SK-N-SH (cell line): ENCODE data around the gene FAM72D.
"Not testable (repeated sequence)": the region's sequence is repeated elsewhere in the genome, so short reads cannot be mapped to it uniquely, and the experiment has no call there.

Experiments used
- REST ChIP-seq: IDR thresholded peaks from 2 replicates; pipeline ENCODE4 v1.6.1; 2012; ENCODE audit warnings: mild to moderate bottlenecking, low read depth, low read length, moderate library complexity
- TF ChIP-seq, protein P1 (sequence below): fragments of 200-600 bp; sonication (generic); IDR thresholded peaks from 2 replicates; pipeline ENCODE4 v1.6.1; 2017; ENCODE audit warnings: antibody characterized with exemption, mild to moderate bottlenecking, moderate library complexity

DNA sequence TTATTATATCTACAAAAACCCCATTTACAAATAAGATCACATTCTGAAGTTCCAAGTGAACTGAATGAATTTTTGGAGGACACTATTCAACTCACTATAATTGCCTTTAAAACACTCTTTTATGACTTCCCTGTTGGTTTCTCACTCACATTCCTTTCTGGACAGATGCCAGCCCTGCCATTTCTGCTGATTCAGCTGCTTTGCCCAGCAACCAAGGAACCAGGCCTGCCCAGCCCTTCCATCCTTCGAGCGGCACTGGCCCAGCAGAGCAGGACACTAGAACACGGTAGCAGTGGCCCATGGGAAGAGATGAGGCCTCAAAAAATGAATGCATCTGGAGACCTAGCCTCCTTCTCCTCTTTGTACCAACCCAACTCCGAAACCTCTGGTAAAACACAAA, 50.5 kb downstream of the FAM72D start:
- not testable (repeated sequence) for TF ChIP-seq REST
- TF ChIP-seq, protein P1, sequence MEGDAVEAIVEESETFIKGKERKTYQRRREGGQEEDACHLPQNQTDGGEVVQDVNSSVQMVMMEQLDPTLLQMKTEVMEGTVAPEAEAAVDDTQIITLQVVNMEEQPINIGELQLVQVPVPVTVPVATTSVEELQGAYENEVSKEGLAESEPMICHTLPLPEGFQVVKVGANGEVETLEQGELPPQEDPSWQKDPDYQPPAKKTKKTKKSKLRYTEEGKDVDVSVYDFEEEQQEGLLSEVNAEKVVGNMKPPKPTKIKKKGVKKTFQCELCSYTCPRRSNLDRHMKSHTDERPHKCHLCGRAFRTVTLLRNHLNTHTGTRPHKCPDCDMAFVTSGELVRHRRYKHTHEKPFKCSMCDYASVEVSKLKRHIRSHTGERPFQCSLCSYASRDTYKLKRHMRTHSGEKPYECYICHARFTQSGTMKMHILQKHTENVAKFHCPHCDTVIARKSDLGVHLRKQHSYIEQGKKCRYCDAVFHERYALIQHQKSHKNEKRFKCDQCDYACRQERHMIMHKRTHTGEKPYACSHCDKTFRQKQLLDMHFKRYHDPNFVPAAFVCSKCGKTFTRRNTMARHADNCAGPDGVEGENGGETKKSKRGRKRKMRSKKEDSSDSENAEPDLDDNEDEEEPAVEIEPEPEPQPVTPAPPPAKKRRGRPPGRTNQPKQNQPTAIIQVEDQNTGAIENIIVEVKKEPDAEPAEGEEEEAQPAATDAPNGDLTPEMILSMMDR, result not testable (repeated sequence)
